Fibroblast of pulmonary artery (primary cell): ENCODE measurements around the gene CNN2.

ENCODE experiments used
- DNase-seq: peaks from one replicate; pipeline ENCODE4 v3.0.0-alpha.2; 2010; ENCODE audit warnings: low read depth
- H3K4me3 ChIP-seq: replicated peaks from 2 replicates; pipeline ENCODE4 v1.5.1; 2011; ENCODE audit warnings: low read depth, mild to moderate bottlenecking, control low read depth, low read length, moderate library complexity
- TF ChIP-seq, protein P1 (sequence below): IDR thresholded peaks from 2 replicates; pipeline ENCODE4 v1.5.1; 2011; ENCODE audit warnings: mild to moderate bottlenecking, control low read depth, low read length, inconsistent platforms; ENCODE audit errors: missing control alignments

The CNN2 gene

DNA sequence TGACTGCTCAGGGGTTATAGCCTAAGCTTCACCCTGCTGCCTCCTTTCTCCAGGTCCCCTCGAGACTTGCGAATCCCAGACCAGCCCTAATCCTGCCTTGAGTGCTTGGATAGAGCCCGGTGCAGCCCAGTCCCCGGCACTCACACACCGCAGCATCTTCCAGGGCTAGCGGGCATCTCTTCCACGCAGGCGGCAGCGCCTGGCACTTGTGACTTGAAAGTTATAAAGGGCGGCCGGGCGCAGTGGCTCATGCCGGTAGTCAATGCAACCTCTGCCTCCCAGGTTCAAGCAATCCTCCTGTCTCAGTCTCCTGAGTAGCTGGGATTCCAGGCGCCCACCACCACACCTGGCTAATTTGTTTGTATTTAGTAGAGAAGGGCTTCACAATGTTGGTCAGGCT is 40.3 kb upstream of the CNN2 start:
- H3K4me3 ChIP-seq, result no peak overlapping the region
- no peak for DNase-seq
- TF ChIP-seq, protein P1, sequence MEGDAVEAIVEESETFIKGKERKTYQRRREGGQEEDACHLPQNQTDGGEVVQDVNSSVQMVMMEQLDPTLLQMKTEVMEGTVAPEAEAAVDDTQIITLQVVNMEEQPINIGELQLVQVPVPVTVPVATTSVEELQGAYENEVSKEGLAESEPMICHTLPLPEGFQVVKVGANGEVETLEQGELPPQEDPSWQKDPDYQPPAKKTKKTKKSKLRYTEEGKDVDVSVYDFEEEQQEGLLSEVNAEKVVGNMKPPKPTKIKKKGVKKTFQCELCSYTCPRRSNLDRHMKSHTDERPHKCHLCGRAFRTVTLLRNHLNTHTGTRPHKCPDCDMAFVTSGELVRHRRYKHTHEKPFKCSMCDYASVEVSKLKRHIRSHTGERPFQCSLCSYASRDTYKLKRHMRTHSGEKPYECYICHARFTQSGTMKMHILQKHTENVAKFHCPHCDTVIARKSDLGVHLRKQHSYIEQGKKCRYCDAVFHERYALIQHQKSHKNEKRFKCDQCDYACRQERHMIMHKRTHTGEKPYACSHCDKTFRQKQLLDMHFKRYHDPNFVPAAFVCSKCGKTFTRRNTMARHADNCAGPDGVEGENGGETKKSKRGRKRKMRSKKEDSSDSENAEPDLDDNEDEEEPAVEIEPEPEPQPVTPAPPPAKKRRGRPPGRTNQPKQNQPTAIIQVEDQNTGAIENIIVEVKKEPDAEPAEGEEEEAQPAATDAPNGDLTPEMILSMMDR, result no peak

DNA sequence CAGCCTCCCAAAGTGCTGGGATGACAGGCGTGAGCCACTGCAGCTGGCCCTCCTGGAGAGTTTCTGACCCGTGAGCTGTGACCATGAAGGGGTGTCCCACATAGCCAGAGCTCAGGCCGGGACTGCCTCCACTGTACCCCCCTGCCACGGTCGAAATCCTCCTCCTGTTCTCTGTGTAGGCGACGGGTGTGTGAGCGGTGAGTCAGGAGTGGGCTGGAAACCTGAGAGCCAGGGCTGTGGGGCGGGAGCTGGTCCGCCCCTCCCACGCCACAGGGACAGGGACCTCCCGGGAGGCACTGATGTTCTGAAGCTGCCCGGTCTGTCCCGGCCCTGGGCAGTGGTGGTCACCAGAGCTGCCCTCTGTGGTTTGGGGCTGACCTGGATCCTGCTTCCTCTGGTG is 38.3 kb upstream of the CNN2 start:
- TF ChIP-seq, protein P1, result no peak

DNA sequence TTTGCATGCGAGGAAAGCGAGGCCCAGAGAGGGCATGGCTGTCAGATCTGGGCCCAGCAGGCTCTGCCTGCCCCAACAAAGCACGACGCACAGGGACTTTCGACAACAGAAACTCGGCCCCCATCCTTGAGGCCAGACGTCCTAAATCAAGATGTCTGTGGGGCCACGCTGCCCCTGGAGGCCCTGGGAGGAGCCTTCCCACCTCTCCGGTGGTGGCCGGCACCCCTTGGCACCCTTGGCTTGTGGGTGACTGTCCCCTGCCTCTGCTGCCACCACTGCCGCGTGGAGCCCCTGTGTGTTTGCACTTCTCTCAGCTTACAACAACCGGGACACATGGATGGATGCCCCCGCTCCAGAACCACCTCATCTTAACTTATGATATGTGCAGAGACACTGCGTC is 37.9 kb upstream of the CNN2 start:
- TF ChIP-seq, protein P1, result no peak
- H3K4me3 ChIP-seq, result no peak overlapping the region
- DNase-seq, result no peak

More for the DNA sequence above, 38.3 kb upstream of the CNN2 start:
- no peak overlapping the region for H3K4me3 ChIP-seq
- no peak for DNase-seq

DNA sequence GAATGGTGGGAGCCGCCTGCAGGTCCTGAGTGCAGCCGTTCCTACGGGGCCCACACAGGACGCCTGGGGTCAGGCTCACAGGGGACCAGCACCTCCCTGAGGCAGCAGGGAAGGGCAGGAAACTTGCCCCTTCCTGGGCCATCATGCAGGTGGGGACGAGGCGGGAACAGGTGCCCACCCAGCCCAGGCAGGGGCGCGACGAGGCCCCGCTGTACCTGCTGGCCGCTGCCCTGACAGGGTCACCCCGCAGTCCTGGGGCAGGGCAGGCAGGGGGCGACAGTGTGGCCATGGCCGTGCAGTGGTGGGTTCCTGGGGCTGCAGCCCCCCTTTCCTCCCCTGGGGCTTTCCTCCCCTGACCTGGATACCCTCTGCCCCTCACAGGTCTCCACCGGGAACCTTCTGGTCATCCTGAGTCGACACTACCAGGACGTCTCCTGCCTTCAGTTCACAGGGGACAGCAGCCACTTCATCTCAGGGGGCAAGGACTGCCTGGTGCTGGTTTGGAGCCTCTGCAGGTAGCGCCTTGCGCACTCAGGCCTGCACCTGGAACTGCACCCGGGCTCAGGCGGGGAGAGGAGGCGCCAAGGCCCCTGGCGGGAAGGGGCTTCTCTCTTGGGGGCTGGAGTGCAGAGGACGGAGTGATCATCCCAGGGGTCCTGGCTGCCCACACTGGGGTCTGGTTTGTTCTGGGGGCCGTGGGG is 36.9 kb upstream of the CNN2 start:
- TF ChIP-seq, protein P1, result peak; percentile 21
- H3K4me3 ChIP-seq, result no peak overlapping the region
- no peak for DNase-seq

DNA sequence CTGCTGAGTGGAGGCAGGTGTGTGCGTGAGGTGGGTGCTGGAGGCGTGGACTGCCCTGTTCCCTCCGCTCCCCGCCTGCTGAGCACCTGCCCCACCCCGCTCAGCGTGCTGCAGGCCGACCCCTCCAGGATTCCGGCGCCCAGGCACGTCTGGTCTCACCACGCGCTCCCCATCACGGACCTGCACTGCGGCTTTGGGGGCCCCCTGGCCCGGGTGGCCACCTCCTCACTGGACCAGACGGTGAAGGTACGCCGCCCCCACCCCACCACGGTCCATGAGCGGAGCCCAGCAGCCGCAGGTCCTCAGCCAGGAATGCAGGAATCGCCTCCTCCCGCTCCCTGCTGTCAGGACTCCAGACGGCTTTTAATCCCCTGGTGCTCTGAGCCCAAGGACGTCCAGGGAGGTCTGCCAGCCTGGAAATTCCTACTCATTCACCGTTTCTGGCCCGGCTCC is 36.3 kb upstream of the CNN2 start:
- TF ChIP-seq, protein P1, result no peak
- H3K4me3 ChIP-seq, result no peak overlapping the region
- no peak for DNase-seq

DNA sequence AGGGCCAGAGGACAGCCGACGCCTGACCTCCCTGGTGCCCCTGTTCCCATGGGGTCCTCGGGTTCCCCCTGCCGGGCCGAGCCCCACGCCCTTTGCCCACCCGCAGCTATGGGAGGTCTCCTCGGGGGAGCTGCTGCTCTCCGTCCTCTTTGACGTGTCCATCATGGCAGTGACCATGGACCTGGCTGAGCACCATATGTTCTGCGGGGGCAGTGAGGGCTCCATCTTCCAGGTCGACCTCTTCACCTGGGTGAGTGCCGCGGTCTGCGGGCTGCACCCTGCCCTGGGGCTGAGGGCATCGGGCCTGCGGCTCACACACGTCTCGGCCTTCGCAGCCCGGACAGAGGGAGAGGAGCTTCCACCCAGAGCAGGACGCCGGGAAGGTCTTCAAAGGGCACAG is 35.7 kb upstream of the CNN2 start:
- no peak for DNase-seq
- TF ChIP-seq, protein P1, result no peak
- no peak overlapping the region for H3K4me3 ChIP-seq
